HG03432 (cell line): ENCODE measurements around the gene TRPV4.
"Not testable (repeated sequence)": the region's sequence is repeated elsewhere in the genome, so short reads cannot be mapped to it uniquely, and the experiment has no call there.

ENCODE experiments used
- ATAC-seq: cut with Tn5 transposase; IDR thresholded peaks from one replicate; pipeline ENCODE4 v1.9.1; 2021; ENCODE audit warnings: mild to moderate bottlenecking, moderate library complexity; ENCODE audit not compliant: unreplicated experiment

Gene TRPV4

GRCh38 chr12:109861689-109862314 is 28.6 kb upstream of the TRPV4 start:
- no peak for ATAC-seq

DNA sequence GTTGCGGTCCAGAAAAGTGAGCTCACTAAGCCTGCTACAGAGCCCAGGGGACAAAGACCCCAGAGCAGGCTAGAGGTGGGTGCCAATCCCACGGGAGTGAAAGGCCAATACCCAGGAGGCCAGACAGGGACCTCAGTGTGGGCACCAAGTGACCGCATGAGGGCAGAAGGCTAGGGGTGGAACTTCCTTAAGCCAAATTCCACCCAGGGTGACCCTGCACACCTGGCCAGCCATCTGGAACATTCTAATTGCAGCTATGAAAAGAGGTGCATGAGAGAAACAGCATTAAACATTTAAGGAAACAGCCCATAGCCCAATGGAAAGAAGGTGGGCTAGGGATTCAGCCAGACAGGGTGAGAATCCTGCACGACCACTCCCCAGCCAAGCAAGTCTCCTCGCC is 27.8 kb upstream of the TRPV4 start:
- ATAC-seq, result no peak

DNA sequence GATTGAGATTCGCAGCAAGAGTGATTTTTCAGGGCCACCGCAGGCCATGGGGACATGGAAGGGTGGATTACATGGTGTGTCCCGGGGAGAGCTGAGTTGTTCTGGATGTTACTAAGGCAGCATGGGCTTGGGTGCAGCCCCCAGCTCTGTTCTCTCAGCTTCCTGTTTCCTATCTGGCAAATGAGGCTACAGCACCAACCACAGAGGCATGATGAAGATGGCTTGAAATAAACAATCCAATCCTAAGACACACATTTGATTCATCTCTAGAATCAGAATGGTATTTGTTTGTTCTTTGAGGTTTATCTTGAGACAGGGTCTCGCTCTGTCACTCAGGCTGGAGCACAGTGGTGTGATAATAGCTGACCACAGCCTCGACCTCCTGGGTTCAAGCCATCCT is 25.6 kb upstream of the TRPV4 start:
- ATAC-seq, result no peak

DNA sequence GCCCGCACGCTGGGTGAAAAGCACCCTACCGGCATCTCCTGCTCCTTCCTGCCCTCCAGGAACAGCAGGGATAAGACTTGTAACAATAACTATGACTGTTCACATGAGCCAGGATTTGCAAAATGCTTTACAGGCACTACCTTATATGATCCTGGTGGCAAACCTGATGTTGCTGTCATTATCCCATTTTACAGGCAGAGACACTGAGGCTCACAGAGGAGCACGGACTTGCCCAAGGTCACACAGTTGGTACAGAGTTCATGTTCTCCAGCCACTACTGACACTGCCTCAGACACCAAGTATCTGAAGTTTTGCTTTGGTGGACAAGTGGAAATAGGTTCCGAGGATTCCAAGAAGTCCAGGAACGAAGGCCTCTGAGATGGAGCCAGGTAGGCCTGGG is 24.5 kb upstream of the TRPV4 start:
- no peak for ATAC-seq

GRCh38 chr12:109855377-109855776 is 22.2 kb upstream of the TRPV4 start:
- ATAC-seq, result no peak

- not testable (repeated sequence) for ATAC-seq
Measured at GRCh38 chr12:109850518-109850917, 17.3 kb upstream of the TRPV4 start.

DNA sequence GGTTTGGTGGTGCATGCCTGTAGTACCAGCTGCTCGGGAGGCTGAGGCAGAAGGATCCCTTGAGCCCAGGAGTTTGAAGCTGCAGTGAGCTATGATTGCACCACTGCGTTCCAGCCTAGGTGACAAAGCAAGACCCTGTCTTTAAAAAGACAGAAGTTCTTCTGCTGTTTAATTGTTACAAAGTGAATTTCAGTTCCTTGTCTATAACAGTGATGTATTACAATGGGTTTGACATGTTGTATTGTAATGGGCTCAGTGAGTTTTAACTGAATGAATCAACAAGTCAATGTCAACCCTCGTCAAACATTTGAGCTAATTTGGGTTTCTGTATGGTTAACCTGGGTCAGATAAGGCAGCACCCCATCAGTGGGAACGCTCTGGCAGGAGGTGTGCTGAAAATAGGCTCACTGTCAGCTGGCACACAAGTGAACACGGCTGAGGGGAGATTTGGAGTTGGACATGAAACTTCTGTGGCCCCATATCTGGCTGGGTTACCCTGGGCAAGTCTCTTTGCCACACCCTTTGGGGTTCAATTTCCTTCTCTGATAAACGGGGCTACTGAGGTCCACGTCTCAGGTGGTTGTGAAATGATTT is 14.0 kb upstream of the TRPV4 start:
- no peak for ATAC-seq

- no peak for ATAC-seq
Measured at GRCh38 chr12:109845824-109846205, 12.6 kb upstream of the TRPV4 start.

DNA sequence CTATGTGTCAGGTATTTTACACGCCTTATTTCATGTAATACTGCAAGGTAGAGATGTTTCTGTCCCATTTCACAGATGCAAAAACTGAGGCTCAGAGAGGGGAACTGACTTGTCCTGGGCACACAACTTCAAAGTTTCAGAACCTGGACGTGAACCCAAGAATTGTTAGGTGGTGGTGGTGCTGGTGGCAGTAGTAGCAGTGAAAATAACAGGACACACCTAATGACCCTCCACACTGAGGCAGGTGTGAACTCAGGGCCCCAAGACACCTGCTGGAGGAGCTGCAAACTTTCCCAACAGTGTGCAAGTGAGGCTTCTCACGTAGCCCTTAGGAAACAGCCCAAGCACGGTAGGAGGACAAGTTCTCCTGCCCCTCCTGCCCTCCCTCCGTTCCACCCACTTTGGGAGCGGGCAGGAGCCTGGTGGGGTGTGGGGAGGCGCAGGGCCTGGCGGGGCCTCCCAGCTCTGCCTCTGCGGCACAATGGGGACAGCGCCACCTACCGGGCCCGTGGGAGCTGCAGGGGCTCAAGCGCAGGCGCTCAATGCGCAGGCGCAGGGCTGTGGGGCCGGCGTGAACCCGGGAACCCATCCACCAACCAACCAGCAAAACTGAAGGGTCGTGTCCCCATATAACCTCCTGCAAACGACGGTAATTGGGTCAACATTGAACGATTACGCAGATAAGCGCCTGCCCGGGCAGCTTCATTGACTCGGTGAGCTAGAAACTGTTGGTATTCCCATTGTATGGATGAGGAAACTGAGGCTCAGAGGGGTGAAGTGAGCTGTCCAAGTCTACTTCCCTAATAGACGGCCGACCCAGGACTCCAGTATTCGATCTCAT is 12.0 kb upstream of the TRPV4 start:
- ATAC-seq, result peak; percentile 84

- ATAC-seq, result no peak
Measured at GRCh38 chr12:109844091-109844490, 10.9 kb upstream of the TRPV4 start.

GRCh38 chr12:109842021-109842420 is 8.8 kb upstream of the TRPV4 start:
- ATAC-seq, result no peak

GRCh38 chr12:109841356-109841755 is 8.2 kb upstream of the TRPV4 start:
- no peak for ATAC-seq

DNA sequence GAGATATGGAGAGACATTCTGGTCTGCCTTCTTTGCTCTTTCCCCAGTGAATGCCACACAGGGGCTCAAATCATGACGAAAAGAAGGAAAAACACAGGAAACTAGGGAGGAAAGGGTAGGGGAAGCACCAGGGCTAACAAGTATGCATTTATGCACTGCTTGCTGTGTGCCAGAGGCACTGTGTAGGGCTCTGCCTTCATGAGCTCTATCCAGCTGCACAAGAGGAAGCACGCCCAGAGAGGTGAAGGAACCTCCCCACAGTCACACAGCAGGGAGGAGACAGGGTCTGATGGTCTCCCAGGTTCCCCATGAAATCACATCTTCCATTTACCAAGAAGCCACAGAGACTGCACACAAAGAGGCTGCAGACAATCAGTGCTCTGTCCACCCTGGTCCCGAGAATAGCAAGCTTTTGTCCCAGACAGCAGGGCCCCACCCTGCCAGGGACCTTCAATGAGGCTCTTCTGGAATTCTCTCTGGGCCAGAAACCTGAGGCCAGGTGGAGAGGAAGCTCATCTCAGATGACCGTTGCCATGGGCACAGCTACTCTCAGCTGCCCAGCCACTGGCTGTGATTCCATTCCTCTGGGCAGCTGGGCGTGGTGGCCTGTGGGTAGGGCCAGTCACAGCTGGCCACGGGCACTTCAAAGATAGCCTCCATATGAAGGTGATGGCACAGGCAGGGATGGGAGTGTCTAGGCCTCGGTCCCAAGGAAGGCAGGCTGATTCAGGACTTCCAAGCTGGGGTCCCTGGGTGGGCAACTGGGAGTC is 7.3 kb upstream of the TRPV4 start:
- ATAC-seq, result no peak

DNA sequence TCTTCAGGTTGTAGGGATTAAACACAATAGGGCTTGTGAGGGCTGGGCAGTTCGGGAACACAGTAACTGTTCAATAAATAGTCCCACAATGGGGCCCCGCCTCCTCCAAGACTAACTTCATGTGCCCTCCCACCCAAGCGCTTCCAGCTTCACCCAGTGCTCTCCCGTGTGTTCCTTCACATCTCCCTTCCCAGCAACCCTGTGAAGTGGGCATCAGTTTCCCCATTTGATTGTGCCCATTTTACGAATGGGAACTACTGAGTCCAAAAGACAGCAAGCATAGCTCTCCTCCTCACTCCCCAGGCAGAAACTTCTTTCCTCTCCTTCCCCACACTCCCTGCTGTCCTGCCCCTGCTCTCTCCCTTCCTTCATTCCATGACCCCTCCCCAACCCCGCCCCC is 6.2 kb upstream of the TRPV4 start:
- ATAC-seq, result no peak

GRCh38 chr12:109836916-109837315 is 3.7 kb upstream of the TRPV4 start:
- no peak for ATAC-seq

- ATAC-seq, result no peak
Measured at GRCh38 chr12:109835827-109836226, 2.6 kb upstream of the TRPV4 start.

GRCh38 chr12:109832541-109833306 is 474 bp downstream of the TRPV4 start:
- ATAC-seq, result no peak

DNA sequence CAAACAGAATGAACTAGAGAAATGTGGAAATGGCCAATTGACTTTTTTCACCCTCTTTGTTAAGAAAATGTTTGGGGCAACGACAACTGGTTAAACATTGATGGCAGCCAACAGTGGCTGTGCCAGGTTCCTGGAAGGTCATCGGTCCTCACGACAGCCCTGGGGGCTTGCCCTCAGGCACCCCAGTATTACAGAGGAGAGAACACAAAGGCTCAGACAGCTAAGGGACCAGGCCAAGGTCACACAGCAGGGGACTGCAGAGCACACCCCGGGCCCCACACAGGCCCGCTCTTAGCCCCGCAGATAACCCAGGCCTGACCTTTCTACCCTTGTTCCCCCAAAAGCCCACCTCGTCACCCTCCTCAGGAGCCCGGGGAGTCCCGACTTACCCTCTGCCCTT is 1.3 kb downstream of the TRPV4 start:
- ATAC-seq, result no peak

- no peak for ATAC-seq
Measured at GRCh38 chr12:109831365-109831764, 1.8 kb downstream of the TRPV4 start.

DNA sequence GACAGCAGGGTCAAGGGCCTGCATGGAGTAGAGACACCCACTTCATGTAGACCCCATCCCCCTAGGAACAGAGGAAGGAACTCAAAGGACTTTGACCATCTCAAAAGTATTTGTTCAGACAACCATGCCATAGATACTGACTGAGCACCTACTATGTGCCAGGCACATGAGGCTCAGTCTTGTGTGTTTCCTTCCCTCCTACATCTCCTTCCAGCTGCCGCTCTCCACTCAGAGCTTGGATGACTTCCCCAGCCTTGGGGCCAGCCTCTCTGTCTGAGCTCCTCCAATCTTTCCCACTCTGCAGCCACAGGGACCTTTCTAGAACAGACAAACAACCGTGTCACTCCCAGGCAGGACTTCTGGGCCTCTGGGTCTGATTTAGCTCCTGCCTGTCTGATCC is 2.5 kb downstream of the TRPV4 start:
- ATAC-seq, result no peak

DNA sequence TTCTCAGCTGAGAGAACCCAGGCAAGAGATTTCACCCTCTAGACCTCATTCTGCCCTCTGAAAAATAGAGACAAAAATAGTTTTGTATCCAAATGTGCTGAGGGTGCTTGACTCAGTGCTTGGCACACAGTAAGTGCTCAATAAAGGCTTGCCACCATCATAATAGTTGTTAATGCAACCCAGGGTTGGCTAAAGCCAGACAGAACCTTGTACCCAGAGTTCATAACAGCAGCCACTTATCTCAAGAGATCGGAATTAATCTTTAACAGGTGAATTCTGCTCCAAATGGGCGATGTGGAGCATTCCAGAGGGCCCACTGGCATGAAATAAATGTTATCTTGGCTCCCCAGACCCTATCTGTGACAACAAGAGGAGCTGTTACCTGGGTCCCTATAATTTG is 2.9 kb downstream of the TRPV4 start:
- ATAC-seq, result no peak
